Right lobe of liver (tissue), 4 donors: ENCODE measurements around the gene ZNF286A.
"Not testable (repeated sequence)": the region's sequence is repeated elsewhere in the genome, so short reads cannot be mapped to it uniquely, and the experiment has no call there.

Source experiments
- POLR2A ChIP-seq: fragments of 450-650 bp; IDR thresholded peaks from one replicate; pipeline ENCODE4 v1.6.1; 2017; ENCODE audit warnings: antibody characterized with exemption, mild to moderate bottlenecking
- TF ChIP-seq, protein P1 (sequence below), 4 donors: fragments of 200-600 bp in 3 of 4; fragments of 450-650 bp in 1 of 4; IDR thresholded peaks; one replicate each; pipeline versions ENCODE4 v1.5.1 to v1.8.0; 2016 to 2022; ENCODE audit warnings: antibody characterized with exemption in 4 of 4, mild to moderate bottlenecking in 2 of 4
- donor health status: DM: no; HTN: no; CAD: no.
- donor health status: DM: no; HTN: no; CAD: no.
- donor health status: DM: no; HTN: yes; CAD: no.

DNA sequence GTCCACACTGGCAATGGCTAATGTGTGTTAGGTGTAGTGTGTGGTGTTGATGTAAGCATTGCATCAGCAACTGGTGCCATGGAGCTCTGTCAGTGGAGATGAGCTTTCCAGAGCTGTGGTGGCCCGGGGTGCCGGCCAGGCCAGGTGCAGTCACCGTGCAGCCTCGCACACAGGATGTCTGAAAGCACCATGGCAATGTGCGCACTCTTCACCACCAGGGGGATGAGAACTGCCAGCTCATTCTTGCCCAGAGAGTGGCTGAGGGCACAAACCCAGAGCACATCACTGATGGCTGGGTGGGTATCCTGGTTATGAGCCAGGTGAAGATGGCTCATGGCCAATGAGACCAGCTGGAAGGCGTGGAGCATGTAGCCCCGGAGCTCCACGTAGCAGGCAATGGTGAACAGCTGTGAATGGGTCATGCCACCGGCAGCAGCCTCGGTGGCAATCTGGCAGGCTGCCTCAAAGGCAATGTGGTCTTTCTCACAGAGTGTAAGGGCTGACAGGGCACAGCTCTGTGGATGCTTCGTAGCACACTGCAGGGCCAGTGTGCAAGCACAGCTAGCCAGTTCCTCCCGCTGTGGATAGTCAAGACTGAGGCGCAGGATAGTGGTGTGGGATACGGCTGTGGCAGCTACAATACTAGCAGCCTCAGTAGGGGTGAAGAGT is 69.4 kb downstream of the ZNF286A start:
- not testable (repeated sequence) for TF ChIP-seq POLR2A
- TF ChIP-seq, protein P1, sequence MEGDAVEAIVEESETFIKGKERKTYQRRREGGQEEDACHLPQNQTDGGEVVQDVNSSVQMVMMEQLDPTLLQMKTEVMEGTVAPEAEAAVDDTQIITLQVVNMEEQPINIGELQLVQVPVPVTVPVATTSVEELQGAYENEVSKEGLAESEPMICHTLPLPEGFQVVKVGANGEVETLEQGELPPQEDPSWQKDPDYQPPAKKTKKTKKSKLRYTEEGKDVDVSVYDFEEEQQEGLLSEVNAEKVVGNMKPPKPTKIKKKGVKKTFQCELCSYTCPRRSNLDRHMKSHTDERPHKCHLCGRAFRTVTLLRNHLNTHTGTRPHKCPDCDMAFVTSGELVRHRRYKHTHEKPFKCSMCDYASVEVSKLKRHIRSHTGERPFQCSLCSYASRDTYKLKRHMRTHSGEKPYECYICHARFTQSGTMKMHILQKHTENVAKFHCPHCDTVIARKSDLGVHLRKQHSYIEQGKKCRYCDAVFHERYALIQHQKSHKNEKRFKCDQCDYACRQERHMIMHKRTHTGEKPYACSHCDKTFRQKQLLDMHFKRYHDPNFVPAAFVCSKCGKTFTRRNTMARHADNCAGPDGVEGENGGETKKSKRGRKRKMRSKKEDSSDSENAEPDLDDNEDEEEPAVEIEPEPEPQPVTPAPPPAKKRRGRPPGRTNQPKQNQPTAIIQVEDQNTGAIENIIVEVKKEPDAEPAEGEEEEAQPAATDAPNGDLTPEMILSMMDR (IDR thresholded peaks at IDR 0.05), result not testable (repeated sequence)
